Non-pigmented ciliary epithelial cell (primary cell): ENCODE measurements around the gene LDHD.

Experiments used
- DNase-seq: peaks from one replicate; pipeline ENCODE4 v3.0.0-alpha.2; 2010; ENCODE audit warnings: low read depth

The LDHD gene

DNA sequence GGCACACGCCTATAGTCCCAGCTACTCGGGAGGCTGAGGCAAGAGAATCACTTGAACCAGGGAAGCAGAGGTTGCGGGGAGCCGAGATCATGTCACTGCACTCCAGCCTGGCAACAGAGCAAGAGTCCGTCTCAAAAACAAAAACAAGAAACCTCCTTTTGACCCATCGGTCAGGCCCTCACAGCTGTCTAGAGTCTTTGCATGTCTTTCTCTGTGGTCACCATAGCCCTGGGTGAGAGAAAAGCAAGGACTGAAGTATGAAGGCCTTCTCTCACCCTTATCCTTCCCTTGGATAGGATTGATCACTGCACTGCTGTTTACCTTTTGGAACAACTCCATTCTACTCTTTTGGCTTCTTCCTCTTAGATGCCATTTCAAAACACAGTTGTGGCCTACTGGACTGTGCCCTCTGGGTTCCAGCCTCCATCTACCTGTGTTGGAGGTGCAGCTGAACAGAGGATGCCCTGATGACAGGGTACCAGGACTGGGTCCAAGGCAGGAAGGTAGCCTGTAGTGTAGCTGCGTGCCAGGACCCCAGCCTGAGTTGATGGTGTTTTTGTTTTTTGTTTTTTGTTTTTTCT lies 37.1 kb downstream of the LDHD start:
- DNase-seq: no peak

DNA sequence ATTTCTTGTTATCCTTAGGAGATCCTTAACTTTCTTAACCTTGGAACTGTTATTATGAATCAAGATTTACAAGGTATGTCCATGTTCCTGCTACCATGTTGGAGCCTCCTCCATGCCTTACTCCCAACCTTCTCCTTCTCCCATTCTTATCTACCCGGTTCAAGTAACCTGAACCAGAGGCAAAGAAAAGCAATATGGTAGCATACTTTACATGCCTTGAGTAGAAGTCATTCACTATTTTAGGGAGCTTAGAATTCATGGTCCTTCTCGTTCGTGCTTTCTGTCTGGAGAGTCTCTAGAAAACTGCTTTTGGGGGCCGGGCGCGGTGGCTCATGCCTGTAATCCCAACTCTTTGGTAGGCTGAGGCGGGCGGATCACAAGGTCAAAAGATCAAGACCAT lies 37.7 kb downstream of the LDHD start:
- DNase-seq: no peak

DNA sequence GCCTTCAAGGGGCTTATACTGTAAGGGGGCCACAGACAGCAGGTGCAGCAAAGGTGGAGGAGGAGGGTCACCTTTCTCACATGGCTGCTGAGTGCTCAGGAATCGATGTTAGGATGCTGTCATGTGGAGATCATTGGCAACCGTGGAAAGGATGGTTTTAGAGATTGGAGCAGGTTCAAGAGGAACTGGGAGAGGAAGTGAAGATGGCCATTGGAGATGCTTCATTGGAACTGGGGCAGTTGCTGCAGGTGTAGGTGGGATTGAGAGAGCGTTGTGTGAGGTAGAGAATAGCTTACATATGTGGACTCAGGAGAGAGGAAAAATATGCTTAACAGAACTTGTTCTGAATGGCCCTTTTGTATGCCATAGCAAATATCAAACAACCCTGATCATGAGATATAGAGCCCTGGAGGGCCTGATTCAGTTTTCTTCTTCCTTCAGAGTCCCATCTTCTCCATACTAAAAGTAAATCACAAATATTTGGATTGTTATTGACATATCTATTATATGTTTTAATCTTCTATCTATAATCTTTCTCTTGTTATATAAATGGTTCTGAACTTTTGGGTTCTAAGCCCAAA lies 40.8 kb downstream of the LDHD start:
- no peak for DNase-seq

DNA sequence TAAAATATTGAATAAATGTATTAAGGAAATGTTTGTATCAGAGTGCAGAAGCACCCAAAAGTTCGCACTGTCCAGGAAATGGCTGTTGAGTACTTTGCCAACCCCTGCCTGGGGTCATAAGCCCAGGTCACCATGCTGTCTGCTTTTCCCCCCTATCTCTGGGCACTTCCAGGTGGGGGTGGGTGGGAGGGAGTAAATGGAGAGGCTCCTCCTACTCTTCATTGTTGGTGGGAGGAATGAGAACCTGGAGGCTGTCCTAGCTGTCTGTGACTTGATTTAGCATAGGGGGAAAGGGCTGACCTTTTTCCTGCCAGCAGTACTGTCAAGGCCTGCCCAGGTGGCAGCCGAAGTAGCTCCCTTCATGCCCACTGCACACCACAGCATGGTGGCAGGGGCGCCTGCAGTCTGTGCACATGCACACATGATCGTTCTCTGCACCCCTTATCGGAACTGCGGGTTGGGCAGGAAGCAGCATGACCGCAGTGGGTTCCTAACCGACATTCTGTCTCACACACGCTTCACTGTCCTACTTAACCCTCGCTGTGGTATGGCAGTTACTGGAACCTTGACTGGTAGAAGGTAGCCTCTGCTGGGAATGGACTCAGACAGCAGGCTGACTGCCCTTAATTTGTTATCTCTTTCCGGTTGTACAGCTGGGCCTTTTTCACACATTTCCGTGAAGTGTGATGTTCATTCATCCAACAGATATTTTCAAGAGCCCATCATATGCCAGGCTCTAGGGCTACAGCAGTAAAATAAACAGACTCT lies 41.5 kb downstream of the LDHD start:
- DNase-seq: no peak

DNA sequence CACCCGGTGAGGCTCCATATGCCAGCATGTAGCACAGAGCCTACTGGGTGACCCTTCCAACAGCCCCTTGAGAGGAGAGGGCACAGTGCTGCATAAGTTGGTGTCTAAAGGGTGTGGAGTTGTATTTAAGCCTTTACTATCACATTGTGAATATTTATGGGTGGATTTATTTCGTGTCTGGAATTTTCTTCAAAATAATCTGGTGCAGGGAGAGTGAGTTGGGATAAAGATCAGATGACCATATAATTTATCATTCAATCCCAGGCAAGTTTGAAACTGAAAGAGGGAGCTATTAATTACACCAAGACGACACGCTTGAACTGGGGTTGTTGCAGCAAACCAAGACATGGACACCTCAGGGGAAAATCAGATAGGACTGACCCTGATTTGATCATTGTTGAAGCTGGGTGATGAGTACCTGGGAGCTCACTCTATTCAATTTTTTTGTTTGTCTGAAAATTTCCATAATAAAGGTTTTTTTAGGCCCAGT lies 42.2 kb downstream of the LDHD start:
- no peak for DNase-seq

DNA sequence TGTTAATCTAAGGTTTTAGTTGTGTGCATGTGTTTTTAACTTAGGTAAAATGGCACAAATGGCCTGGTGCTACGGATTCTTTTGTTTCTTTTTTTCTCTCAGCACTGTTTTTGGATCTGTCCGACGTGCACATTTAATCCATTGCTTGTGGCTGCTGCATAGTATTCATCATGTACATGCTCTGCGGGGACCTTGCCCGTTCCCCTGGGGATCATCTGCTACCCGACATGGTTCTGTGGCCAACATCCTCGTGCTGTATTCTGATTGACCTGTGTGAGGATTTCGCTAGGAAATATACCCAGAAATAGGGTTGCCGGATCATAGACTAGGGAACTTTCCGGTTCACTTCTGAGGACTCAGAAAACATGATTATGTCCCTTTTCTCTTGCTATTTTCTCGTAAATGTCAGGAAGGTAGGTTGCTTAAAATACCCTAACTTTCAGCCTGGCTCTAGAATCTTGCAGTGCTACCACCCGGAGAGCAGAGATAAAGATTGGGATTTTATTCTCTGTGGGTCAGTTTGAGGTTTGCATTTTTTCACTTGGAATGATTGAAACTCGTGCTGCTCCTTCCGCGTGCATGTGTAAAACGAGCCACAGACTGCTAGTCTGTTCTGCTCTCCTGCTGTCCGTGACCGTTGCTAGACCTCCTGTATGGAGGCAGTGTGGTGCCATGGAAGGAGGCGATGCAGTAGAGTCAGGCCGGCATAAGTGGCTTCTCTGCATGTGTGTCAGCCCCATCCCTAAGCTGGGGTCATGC lies 42.9 kb downstream of the LDHD start:
- no peak for DNase-seq

DNA sequence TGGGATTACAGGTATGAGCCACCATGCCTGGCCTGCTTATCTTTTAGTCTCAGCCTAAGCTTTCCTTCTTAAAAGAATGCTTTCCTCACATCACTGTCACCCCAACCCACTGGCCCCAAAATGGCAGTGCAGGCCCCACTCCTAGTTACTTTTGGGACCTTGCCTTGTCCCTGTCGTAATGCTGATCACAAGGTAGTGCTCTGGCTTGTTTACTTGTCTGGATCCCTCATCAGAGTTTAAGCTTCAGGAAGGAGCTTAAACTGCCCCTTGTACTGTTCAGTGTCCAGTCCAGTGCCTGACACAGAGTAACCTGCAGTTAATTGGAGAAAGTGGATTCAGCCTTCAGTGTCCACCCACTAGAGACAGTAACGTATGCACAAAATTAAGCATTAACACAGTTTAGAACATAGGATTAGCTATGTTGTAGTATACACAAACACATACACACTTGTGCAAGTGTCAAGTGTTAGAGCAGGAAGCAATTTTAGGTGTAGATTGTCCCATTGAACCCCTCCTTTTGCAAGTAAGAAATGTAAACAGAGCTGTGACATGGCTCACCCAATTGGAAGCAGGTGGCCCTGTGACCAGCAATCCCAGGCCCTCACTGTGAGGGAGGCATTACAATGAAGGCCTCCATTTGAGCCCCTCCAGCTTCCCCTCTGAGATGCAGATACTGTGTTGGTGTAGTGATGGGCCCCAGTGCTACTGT lies 44.2 kb downstream of the LDHD start:
- DNase-seq: no peak

DNA sequence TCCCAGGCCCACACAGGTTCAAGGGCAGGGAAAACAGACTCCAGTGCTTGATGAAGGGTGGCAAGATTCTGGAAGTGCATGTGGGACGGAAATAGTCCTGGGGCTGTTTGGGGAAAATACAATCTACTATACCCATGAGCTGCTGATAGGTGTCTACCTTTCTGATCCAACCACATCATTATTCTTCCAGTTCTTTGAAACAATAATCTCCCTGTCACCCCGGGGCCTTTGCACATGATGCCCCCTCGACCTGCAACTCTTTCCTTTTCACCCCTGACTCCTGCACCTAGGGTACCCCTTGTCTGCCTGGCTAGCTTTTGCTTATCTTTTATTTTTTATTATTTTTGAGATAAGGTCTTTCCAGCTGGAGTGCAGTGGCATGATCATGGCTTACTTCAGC lies 45.0 kb downstream of the LDHD start:
- DNase-seq: no peak

DNA sequence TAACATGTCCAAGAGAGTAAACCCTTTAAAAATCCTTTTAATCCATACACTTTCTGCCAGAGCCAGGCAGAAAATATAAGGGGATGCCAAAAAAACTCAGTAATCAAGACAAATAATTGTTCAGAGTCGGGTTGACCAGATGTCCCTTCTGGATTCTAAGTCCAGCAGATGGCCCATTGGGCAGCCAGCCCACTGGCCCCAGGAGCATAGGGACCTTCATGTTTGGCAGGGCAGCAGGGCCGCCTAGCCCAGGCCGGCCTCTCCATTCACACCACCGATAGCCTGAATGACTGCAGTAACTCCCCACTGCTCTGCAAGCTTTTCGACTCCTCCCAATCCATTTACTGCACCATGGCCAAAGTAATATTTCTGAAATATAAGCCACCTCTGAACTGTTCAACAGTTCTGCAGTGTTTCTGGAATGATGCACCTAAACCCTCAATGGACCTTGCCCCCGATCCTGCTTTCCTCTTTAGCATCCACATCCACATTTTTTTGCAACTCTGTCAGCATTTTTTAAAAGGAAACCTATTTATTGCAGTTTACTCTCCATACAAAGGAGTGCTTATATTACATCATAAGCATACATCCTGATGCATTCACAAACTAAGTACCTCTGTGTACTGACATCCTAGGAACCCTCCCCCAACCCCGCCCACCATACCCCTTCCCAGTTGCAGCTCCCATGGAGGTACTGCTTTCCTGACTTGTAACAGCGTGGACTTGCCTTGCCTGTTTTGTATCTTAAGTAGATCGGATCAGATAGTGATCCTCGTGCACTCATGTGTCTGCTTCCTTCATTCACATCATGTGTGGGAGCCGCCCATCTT lies 46.4 kb downstream of the LDHD start:
- DNase-seq: no peak

DNA sequence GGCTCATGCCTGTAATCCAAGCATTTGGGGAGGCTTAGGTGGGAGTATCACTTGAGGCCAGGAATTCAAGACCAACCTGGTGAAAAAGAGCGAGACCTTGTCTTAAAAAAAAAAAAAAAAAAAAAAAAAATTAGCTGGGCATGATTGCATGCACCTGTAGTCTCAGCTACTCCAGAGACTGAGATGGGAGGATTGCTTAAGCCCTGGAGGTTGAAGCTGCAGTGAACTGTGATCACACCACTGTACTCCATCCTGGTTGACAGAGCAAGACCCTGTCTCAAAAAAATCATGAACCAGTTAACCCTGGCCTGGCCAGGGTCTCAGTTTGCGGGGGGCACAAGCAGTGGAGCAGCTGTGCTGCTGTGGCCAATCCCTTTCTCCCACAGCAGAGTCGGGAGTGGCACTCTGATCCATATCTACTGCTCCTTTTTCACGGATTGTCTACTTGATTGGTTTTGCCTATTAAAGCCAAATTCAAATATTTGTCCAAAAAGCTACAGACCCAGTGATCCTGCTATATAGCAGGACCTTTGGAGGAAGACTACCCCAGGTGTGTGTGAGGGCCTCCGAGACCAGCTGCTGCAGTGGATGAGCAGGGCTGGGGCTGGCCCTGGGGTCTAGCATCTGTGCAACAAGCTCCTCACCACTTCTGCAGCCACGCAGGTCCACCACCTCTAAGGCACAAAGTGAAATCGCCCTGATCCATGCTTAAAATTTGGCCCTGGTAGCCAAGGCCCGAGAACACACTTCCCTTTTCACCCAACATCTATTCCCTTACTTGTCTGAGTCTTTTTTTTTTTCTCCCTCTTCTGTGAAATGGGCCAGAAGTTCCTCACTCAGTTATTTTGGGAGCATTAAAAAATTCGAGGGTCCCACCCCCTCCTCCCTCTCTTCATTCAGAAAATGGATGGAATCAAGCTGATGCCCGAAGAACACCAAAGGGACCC lies 48.2 kb downstream of the LDHD start:
- DNase-seq: no peak

DNA sequence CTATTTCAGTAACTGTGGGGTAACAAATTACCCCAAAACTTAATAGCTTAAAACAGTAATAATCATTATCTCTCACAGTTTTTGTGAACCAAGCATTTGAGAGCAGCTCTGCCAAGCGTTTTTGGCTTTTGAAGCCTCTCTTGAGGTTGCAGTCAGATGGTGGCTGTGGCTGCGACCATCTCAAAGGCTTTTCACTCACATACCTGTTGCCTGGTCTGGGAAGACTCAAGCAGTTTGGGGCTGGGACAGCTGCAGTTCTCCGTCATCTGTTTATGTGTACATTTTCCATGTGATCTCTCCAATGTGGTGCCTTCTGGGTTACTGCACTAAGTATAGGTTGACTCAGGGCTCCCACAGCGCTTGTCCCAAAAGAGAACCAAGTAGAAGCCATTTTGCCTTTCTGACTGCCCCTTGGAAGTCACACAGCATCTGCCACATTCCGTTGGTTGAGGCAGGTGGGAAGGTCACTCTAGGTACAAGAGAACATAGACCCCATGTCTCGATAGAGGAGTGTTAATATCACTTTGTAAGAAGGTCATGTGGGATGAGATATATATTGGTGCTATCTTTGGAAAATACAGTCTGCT lies 49.6 kb downstream of the LDHD start:
- no peak for DNase-seq

DNA sequence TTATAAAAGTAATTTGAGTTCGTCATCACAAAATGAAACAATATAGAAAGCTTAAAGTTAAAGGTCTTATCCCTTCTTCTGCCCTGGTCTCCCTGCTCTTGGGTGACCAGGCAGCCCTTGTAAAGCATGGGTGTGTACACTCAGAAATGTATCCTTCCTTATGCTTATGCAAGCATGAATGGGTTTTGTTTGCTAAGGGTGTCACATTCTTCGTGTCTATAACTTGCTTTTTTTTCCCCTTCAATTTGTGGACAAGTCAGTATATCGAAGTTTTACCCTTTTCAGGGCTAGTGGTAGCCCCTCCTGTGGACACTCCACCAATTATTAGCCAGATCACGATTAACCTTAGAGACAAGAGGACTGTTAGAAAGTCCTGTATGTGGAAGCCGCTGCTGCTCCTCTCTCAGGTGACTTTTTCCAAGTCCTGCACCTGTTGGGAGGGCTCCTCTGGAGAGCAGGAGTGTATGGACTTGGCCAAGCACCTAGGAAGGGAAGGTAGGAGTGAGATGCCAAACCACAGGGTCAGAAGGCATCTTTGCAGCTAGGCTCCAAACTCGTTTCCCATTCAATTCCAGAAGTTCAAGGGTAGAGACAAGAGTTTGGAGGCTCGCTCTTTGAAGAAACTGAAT lies 50.9 kb downstream of the LDHD start:
- no peak for DNase-seq

DNA sequence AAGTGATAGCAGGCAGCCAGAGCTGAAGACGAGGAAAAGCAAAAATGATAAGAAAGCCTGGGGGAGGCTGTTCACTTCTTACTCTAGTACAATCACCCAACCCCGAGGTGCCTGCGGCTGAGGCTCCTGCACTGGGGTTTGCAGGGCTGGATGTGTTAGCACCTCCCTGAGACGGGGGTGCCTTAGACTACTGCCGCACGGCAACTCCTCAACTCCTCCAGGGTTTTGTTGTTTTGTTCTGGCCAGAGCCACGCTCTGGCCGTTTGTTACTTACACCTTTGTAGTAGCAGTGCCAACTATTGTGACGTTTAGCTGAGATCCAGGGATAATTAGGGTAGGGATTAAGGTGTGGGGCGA lies 51.5 kb downstream of the LDHD start:
- no peak for DNase-seq

DNA sequence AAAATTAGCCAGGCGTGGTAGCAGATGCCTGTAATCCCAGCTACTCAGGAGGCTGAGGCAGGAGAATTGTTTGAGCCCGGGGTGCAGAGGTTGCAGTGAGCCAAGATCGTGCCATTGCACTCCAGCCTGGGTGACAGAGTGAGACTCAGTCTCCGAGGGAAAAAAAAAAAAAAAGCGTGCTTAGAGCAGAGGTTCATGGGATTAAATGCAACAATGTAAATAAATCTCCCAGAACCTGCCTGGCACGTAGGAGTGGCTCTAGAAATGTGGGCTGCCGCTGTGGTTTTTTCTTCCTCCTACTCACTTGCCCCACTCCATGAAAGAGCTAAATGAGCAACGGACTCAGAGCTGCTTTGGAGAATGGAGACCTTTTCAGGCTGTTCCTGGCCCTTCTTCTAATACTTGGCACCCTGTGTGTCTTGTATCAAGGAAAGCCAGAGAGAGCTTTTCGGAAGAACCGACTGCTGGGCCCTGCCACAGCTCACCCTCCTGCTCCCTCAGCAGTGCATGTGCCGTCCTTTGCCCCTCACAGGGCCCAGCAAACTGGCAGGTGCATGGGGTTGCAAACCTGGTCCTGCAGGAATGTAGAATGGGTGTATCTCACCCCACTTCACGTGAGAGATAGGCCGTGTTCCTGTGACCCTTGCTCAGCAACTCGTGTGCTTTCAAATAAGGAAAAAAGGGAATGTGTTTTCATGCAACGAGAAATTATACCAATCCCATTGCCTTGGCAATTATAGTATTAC lies 52.0 kb downstream of the LDHD start:
- no peak for DNase-seq

DNA sequence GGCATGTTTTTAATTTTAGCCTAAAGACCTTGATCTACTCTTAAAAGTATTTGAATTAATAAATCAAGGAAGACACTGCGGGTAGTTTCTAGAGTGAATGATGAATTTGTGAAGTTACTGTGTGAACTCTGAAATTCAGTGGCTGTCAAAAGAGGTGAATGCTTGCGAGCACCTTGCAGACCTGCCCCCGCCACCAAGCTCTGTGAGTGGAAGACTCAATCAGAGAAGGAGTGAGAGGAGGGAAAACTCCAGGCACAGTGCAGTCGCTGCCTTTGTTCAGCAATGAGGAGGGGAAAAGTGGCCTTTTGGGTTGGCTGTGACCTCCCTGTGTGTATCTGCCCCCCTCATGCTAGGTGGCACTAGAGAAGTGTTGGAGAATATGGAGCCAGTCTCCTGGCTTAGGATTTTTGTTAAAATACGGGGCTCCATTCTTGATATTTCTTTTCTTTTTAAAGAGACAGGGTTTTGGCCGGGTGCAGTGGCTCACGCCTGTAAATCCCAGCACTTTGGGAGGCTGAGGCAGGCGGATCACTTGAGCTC lies 53.0 kb downstream of the LDHD start:
- no peak for DNase-seq

DNA sequence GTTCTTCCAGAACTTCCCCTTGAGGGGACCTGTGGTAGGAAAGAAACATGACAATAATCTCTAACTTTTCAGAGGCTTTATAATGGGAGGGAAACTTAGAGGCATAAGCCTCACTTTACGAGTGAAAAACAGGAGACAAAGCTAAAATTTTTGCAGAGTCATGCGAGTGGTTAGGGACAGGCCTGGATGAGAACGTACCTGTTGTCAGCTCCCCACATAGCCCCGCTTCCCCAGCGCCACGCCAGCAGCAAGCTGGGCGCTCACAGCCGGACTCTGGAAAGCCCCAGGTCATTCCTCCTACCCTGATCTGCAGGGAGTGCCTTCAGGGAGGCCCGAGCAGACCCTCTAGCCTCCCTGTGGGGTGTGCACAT lies 53.6 kb downstream of the LDHD start:
- no peak for DNase-seq

DNA sequence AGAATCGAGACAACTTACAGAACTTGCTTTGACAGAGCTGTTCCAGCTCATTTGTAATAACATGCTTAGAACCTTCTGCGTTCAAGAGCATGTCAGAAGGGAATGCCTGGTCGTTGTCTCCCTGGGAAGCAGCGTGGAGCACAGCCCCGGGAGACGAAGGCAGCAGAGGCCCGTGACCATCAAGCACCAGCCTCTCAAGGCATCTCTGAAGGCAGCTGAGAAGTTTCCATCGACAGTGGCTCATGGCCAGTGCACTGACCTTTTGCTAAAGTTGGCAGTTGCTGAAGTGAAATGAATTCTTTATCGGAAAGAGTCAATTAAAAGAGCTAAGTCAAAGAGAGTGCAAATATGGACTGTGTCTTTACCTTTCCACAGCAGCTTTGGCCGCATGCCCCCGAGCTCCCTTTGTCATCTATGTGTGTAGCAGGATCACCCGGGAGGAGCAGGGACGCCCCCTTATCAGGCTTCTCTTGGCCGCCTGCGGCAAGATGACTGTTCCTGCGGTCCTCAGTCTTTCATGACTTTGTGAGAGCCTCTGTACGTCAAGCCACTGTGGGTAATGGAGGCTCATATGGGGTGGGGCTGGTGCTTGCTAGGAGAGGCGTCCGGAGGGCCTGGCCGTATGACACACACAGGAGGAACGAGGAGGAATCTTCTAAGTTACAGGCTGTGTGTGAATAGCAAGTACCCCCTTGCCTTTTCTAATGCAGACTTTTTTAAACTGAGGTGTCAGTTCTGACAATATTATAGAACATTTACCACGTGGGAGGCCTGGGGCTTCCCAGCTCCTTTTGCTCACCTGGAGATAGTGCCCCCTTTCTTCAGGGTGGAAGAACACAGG lies 54.2 kb downstream of the LDHD start:
- DNase-seq: no peak
